ENCODE data around the gene ULBP3. TPM values are rescaled to one million over a fixed set of nuclear protein-coding genes. Genes with fewer than 3 reads are reported as not detected.

The ULBP3 gene
- total and polyA plus RNA-seq, 2 donors (not counting 1 experiment from before 2014, with no cell fraction given), result 0.10 to 0.69 TPM

GRCh38 chr6:150093397-150093796 is 24.5 kb upstream of the ULBP3 start:
- Histone ChIP-seq H4K20me1 (ENCODE audit: control insufficient read depth, insufficient read depth, low read length, poor library complexity, severe bottlenecking) (no peaks in the 10 kb centered on the region), H3K27ac (ENCODE audit: low read length in 2 of 2) (no peak overlapping the region), H3K9ac (ENCODE audit: low read length) (no peak overlapping the region), H3K79me2 (ENCODE audit: control insufficient read depth, insufficient read depth, low read length) (no peaks in the 10 kb centered on the region), H3K4me1 (ENCODE audit: control insufficient read depth in 2 of 2, insufficient read depth in 2 of 2, low read length in 2 of 2) (no peaks in the 10 kb centered on the region), H2AFZ (ENCODE audit: insufficient read depth, low read depth, low read length, poor library complexity, severe bottlenecking) (no peak overlapping the region), H3K36me3 (replicated peaks in 1 of 2; ENCODE audit: control extremely low read depth in 1 of 2, control insufficient read depth in 1 of 2, extremely low read depth in 1 of 2, insufficient read depth in 2 of 2, low read length in 1 of 2) (no peaks in the 10 kb centered on the region), H3K9me3 (ENCODE audit: control extremely low read depth in 1 of 3, control insufficient read depth in 2 of 3, insufficient read depth in 1 of 3, low read length in 2 of 3) (no peaks in the 10 kb centered on the region), H3K27me3 (replicated peaks in 1 of 4; ENCODE audit: control extremely low read depth in 1 of 4, control insufficient read depth in 3 of 4, insufficient read depth in 4 of 4, low read length in 3 of 4) (peaks cover 0 to 11% (median 0%) of the 10 kb centered on the region in 4 experiments), H3K4me3 (ENCODE audit: control extremely low read depth in 1 of 5, extremely low read depth in 1 of 5, insufficient read depth in 1 of 5, low read depth in 2 of 5, low read length in 4 of 5) (no peak overlapping the region), H3K4me2 (replicated peaks; ENCODE audit: low read depth, low read length, poor library complexity, severe bottlenecking) (no peak overlapping the region)
- CTCF ChIA-PET, result no interaction called here
- ATAC-seq (ENCODE audit: low read depth) (no peak), DNase-seq (no peak)
- TF ChIP-seq EZH2 (IDR thresholded peaks at IDR 0.05; ENCODE audit: borderline replicate concordance, insufficient read depth, low read depth, low read length, poor library complexity, severe bottlenecking) (no peak), CTCF (IDR thresholded peaks at IDR 0.05) (no peak)
- POLR2A ChIA-PET, result no interaction called here
- no peaks in the 10 kb centered on the region for H3K9me3 Mint-ChIP-seq (ENCODE audit: insufficient read depth)
- intact Hi-C loops (cut with micrococcal nuclease), result no loop called here
- no peak overlapping the region for H3K27ac Mint-ChIP-seq
- WGBS (ENCODE audit: insufficient coverage), result 75% methylated on average over 4 of the region's 6 CpGs
- peaks cover 24% of the 10 kb centered on the region for H3K27me3 Mint-ChIP-seq
- no peak overlapping the region for H3K4me3 Mint-ChIP-seq
- H3K4me1 Mint-ChIP-seq, result peaks cover 4% of the 10 kb centered on the region

- no peaks in the 10 kb centered on the region for H3K9me3 Mint-ChIP-seq (ENCODE audit: insufficient read depth)
- H3K27me3 Mint-ChIP-seq, result peaks cover 24% of the 10 kb centered on the region
- no peak overlapping the region for H3K4me3 Mint-ChIP-seq
- WGBS (ENCODE audit: insufficient coverage), result 82% methylated on average over 2 of the region's 4 CpGs
- no peak overlapping the region for H3K27ac Mint-ChIP-seq
- Histone ChIP-seq H3K27ac (ENCODE audit: low read length in 2 of 2) (no peak overlapping the region), H3K9ac (ENCODE audit: low read length) (no peak overlapping the region), H3K27me3 (replicated peaks in 1 of 4; ENCODE audit: control extremely low read depth in 1 of 4, control insufficient read depth in 3 of 4, insufficient read depth in 4 of 4, low read length in 3 of 4) (peaks cover 0 to 11% (median under 1%) of the 10 kb centered on the region in 4 experiments), H3K9me3 (ENCODE audit: control extremely low read depth in 1 of 3, control insufficient read depth in 2 of 3, insufficient read depth in 1 of 3, low read length in 2 of 3) (no peaks in the 10 kb centered on the region), H3K4me3 (ENCODE audit: control extremely low read depth in 1 of 5, extremely low read depth in 1 of 5, insufficient read depth in 1 of 5, low read depth in 2 of 5, low read length in 4 of 5) (no peak overlapping the region), H3K4me1 (ENCODE audit: control insufficient read depth in 2 of 2, insufficient read depth in 2 of 2, low read length in 2 of 2) (no peaks in the 10 kb centered on the region), H3K79me2 (ENCODE audit: control insufficient read depth, insufficient read depth, low read length) (no peaks in the 10 kb centered on the region), H3K36me3 (replicated peaks in 1 of 2; ENCODE audit: control extremely low read depth in 1 of 2, control insufficient read depth in 1 of 2, extremely low read depth in 1 of 2, insufficient read depth in 2 of 2, low read length in 1 of 2) (no peaks in the 10 kb centered on the region), H3K4me2 (replicated peaks; ENCODE audit: low read depth, low read length, poor library complexity, severe bottlenecking) (no peak overlapping the region), H2AFZ (ENCODE audit: insufficient read depth, low read depth, low read length, poor library complexity, severe bottlenecking) (no peak overlapping the region), H4K20me1 (ENCODE audit: control insufficient read depth, insufficient read depth, low read length, poor library complexity, severe bottlenecking) (no peaks in the 10 kb centered on the region)
- H3K4me1 Mint-ChIP-seq, result peaks cover 4% of the 10 kb centered on the region
- TF ChIP-seq EZH2 (IDR thresholded peaks at IDR 0.05; ENCODE audit: borderline replicate concordance, insufficient read depth, low read depth, low read length, poor library complexity, severe bottlenecking), result no peak
- TF ChIP-seq CTCF (IDR thresholded peaks at IDR 0.05), result no peak
- intact Hi-C loops (cut with micrococcal nuclease), result no loop called here
- CTCF ChIA-PET, result interaction anchor here (1.0 to 1.4 kb wide), 3 partner anchors 10 to 327 kb away, joined by 3 read pairs; no protein-coding TSS in a partner anchor
- no peak for DNase-seq
- POLR2A ChIA-PET, result no interaction called here
- ATAC-seq (ENCODE audit: low read depth), result no peak
Measured at GRCh38 chr6:150091476-150091875, 22.6 kb upstream of the ULBP3 start.
